ENCODE measurements around the gene PTPN11. TPM values are rescaled to one million over a fixed set of nuclear protein-coding genes. Genes with fewer than 3 reads are reported as not detected.

The PTPN11 gene
- total RNA-seq, 2 donors from 2014 or later: 31.6 to 47.1 TPM

DNA sequence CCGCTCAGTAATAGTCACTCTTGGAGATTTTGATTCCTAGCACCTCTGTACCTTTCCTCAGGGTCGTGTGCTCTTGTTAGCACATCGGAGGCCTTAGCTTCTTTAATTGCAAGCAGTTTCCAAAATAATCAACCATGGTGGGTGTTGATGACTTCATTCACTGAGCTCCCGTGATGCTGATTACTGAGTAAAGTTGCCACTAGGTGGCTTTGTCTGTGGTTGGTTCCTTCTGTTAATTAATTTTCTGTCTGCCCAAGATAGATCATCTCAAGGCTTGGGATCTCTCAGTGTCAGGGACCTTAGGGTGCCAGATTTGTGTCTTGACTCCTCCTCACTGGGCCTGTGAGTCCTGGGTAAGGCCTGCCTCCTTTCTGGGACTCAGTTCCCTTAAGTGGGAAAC is 54.3 kb downstream of the PTPN11 start:
- Histone ChIP-seq H3K36me3 (replicated peaks in 1 of 2; ENCODE audit: insufficient read depth in 1 of 2, low read depth in 2 of 2) (peaks cover 8 to 17% of the 10 kb centered on the region in 2 donors), H3K4me1 (no peaks in the 10 kb centered on the region), H3K4me3 (no peak overlapping the region), H3K27ac (no peak overlapping the region), H3K9me3 (no peaks in the 10 kb centered on the region), H3K27me3 (no peaks in the 10 kb centered on the region)
- ATAC-seq: no peak
- WGBS, 2 donors: 91 to 95% methylated on average over 4 of the region's 4 CpGs
- TF ChIP-seq, protein P1, sequence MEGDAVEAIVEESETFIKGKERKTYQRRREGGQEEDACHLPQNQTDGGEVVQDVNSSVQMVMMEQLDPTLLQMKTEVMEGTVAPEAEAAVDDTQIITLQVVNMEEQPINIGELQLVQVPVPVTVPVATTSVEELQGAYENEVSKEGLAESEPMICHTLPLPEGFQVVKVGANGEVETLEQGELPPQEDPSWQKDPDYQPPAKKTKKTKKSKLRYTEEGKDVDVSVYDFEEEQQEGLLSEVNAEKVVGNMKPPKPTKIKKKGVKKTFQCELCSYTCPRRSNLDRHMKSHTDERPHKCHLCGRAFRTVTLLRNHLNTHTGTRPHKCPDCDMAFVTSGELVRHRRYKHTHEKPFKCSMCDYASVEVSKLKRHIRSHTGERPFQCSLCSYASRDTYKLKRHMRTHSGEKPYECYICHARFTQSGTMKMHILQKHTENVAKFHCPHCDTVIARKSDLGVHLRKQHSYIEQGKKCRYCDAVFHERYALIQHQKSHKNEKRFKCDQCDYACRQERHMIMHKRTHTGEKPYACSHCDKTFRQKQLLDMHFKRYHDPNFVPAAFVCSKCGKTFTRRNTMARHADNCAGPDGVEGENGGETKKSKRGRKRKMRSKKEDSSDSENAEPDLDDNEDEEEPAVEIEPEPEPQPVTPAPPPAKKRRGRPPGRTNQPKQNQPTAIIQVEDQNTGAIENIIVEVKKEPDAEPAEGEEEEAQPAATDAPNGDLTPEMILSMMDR (IDR thresholded peaks at IDR 0.05): no peak
- TF ChIP-seq POLR2A (IDR thresholded peaks at IDR 0.05): no peak
- no peak for DNase-seq
- intact Hi-C loops (cut with DNase I): no loop called here

DNA sequence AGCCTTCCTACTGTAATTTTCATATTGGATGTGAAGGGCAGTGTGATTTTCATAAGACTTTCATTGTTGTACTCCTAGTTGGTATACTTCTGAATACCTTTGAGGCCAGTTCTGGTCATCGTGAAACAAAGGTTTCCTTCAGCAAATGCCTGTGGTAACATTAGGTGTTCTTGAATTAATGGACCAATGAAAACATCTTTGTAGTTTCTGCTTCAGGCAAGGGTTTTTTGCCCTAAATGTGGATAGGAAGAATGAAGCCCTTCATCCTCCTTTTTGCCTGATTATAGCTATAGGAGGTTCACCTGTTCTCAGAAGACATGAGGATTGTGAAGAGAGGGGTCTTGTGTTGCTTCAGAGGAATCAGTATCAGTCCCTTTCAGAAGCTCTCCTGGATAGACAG is 60.7 kb downstream of the PTPN11 start:
- WGBS, 2 donors: 100% methylated on average over 1 of the region's 1 CpG
- intact Hi-C loops (cut with DNase I): no loop called here
- H3K36me3 ChIP-seq (replicated peaks in 1 of 2; ENCODE audit: insufficient read depth in 1 of 2, low read depth in 2 of 2): peaks cover 17 to 19% of the 10 kb centered on the region in 2 donors
- no peak for ATAC-seq
- H3K4me1 ChIP-seq: no peaks in the 10 kb centered on the region
- no peaks in the 10 kb centered on the region for H3K9me3 ChIP-seq
- no peaks in the 10 kb centered on the region for H3K27me3 ChIP-seq
- TF ChIP-seq POLR2A (IDR thresholded peaks at IDR 0.05): no peak
- TF ChIP-seq, protein P1 (IDR thresholded peaks at IDR 0.05): no peak
- no peak overlapping the region for H3K27ac ChIP-seq
- DNase-seq: no peak
- H3K4me3 ChIP-seq: no peak overlapping the region

DNA sequence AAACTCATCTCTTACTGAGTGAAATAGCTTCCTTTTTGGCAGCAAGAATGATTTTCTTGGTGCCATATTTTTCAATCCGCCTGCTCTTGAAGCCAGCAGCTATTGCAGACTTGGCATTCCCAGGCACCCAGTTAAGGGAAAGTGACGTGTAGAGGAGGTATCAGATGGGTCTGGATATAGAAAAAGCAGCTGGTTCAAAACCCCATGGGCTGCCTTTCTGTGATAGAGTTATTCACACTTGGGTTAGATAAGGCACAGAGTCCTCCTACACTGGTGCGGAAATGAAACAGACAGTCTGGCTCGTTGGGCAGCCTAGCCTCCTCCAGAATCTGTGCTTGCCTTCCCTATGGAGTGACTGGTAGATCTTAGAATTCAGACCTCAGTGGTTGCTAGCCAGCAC is 62.2 kb downstream of the PTPN11 start:
- ATAC-seq (no peak), DNase-seq (no peak)
- WGBS, 2 donors: 92 to 100% methylated on average over 4 of the region's 4 CpGs
- H3K4me3 ChIP-seq: no peak overlapping the region
- H3K4me1 ChIP-seq: no peaks in the 10 kb centered on the region
- intact Hi-C loops (cut with DNase I): no loop called here
- H3K27ac ChIP-seq: no peak overlapping the region
- H3K27me3 ChIP-seq: no peaks in the 10 kb centered on the region
- TF ChIP-seq, protein P1 (IDR thresholded peaks at IDR 0.05): no peak
- TF ChIP-seq POLR2A (IDR thresholded peaks at IDR 0.05): no peak
- peaks cover 11 to 19% of the 10 kb centered on the region in 2 donors for H3K36me3 ChIP-seq (replicated peaks in 1 of 2; ENCODE audit: insufficient read depth in 1 of 2, low read depth in 2 of 2)
- H3K9me3 ChIP-seq: no peaks in the 10 kb centered on the region

DNA sequence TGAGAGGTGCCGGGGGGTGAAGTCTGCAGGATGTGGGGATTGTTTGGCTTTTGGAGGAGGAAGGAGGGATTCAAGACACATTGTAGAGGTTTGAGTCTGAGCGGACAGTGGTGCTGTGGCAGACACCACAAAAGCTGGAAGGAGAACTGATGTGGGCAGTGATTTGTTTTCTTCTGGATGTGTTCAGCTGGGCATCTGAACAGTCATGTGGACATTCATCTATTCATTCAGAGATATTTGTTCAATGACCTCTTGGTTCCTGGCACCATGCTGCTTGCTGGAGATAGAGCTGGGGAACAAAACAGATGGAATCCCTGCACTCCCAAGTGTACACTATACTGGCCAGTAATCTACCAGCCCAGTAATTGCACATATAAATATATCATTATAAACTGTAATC is 64.0 kb downstream of the PTPN11 start:
- WGBS, 2 donors: 94 to 100% methylated on average over 2 of the region's 2 CpGs
- no peaks in the 10 kb centered on the region for H3K27me3 ChIP-seq
- DNase-seq: no peak
- H3K4me3 ChIP-seq: no peak overlapping the region
- no peaks in the 10 kb centered on the region for H3K9me3 ChIP-seq
- ATAC-seq: no peak
- intact Hi-C loops (cut with DNase I): no loop called here
- no peaks in the 10 kb centered on the region for H3K4me1 ChIP-seq
- H3K27ac ChIP-seq: no peak overlapping the region
- peaks cover 12 to 24% of the 10 kb centered on the region in 2 donors for H3K36me3 ChIP-seq (replicated peaks in 1 of 2; ENCODE audit: insufficient read depth in 1 of 2, low read depth in 2 of 2)
- TF ChIP-seq, protein P1 (IDR thresholded peaks at IDR 0.05): no peak
- no peak for TF ChIP-seq POLR2A (IDR thresholded peaks at IDR 0.05)

DNA sequence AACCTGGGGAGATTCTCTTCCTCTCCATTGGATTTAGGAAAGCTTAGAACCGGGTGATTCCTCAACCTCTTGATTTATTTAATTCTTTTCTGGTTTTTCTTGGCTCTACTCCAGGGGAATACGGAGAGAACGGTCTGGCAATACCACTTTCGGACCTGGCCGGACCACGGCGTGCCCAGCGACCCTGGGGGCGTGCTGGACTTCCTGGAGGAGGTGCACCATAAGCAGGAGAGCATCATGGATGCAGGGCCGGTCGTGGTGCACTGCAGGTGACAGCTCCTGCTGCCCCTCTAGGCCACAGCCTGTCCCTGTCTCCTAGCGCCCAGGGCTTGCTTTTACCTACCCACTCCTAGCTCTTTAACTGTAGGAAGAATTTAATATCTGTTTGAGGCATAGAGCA is 67.6 kb downstream of the PTPN11 start:
- Histone ChIP-seq H3K9me3 (no peaks in the 10 kb centered on the region), H3K4me3 (no peak overlapping the region), H3K27me3 (no peaks in the 10 kb centered on the region), H3K27ac (no peak overlapping the region), H3K4me1 (no peaks in the 10 kb centered on the region), H3K36me3 (replicated peaks in 1 of 2; ENCODE audit: insufficient read depth in 1 of 2, low read depth in 2 of 2) (peaks cover 10 to 16% of the 10 kb centered on the region in 2 donors)
- no peak for ATAC-seq
- WGBS, 2 donors: 89 to 96% methylated on average over 9 to 12 of the region's 12 CpGs
- TF ChIP-seq POLR2A (IDR thresholded peaks at IDR 0.05): no peak
- TF ChIP-seq, protein P1 (IDR thresholded peaks at IDR 0.05): no peak
- no peak for DNase-seq
- intact Hi-C loops (cut with DNase I): no loop called here
